NK-92 (cell line): ENCODE results near the gene PPDPF.
"Not testable (repeated sequence)": the region's sequence is repeated elsewhere in the genome, so short reads cannot be mapped to it uniquely, and the experiment has no call there.

Experiments
- DNase-seq: peaks from one replicate; lab custom pipeline; 2025; ENCODE audit not compliant: unreplicated experiment; lab: John Stamatoyannopoulos, UW

Gene PPDPF

GRCh38 chr20:63520504-63520933 is at the start of gene PPDPF:
Gene PPDPF (plus strand): TSS chr20:63520765. CDS start chr20:63521309, 544 bp downstream.
- peak; percentile 26 for DNase-seq

GRCh38 chr20:63471002-63471716 is 49.4 kb upstream of the PPDPF start:
- no peak for DNase-seq

- DNase-seq = no peak
These were observed 48.9 kb upstream of the PPDPF start for GRCh38 chr20:63471717-63471980.

GRCh38 chr20:63471981-63472831 is 48.4 kb upstream of the PPDPF start, which contains the start of gene KCNQ2:
Gene KCNQ2 (minus strand): TSS chr20:63472655. CDS start chr20:63472463, 192 bp downstream.
- DNase-seq = no peak

GRCh38 chr20:63472862-63473390 is 47.6 kb upstream of the PPDPF start:
- no peak for DNase-seq

GRCh38 chr20:63473555-63474449 is 46.8 kb upstream of the PPDPF start:
- DNase-seq = no peak

- DNase-seq = no peak
These were observed 45.4 kb upstream of the PPDPF start for GRCh38 chr20:63475209-63475608.

- no peak for DNase-seq
These were observed 43.4 kb upstream of the PPDPF start for GRCh38 chr20:63477061-63477616.

GRCh38 chr20:63477944-63478343 is 42.6 kb upstream of the PPDPF start:
- no peak for DNase-seq

- no peak for DNase-seq
These were observed 41.9 kb upstream of the PPDPF start for GRCh38 chr20:63478346-63479302.

GRCh38 chr20:63479695-63480419 is 40.7 kb upstream of the PPDPF start:
- not testable (repeated sequence) for DNase-seq

- DNase-seq = no peak
These were observed 39.1 kb upstream of the PPDPF start for GRCh38 chr20:63481503-63481902.

GRCh38 chr20:63482021-63482587 is 38.5 kb upstream of the PPDPF start:
- DNase-seq = no peak

GRCh38 chr20:63483834-63484233 is 36.7 kb upstream of the PPDPF start:
- DNase-seq = no peak

GRCh38 chr20:63484236-63484635 is 36.3 kb upstream of the PPDPF start:
- no peak for DNase-seq

- DNase-seq = no peak
These were observed 35.7 kb upstream of the PPDPF start for GRCh38 chr20:63484651-63485403.

- DNase-seq = no peak
These were observed 34.2 kb upstream of the PPDPF start for GRCh38 chr20:63486300-63486855.
